Stomach smooth muscle (tissue), 2 donors: ENCODE data around the gene TXNIP.
A peak's percentile ranks its signal among the peaks of the same experiment; 100 is the strongest.

ENCODE experiments used
- H3K27ac ChIP-seq: one replicate; pipeline ENCODE4 v1.7.0; 2013; ENCODE audit warnings: mild to moderate bottlenecking, low read length, inconsistent platforms
- H3K27me3 ChIP-seq, 2 donors: one replicate each; pipeline ENCODE4 v1.7.0; 2013; ENCODE audit warnings: low read length in 2 of 2; ENCODE audit not compliant: insufficient read depth in 2 of 2, control insufficient read depth in 1 of 2
- H3K36me3 ChIP-seq, 2 donors: one replicate each; pipeline ENCODE4 v1.7.0; 2013; ENCODE audit warnings: low read length in 2 of 2; ENCODE audit not compliant: control insufficient read depth in 2 of 2, insufficient read depth in 2 of 2
- H3K4me1 ChIP-seq: one replicate; pipeline ENCODE4 v1.7.0; 2013; ENCODE audit warnings: low read length; ENCODE audit not compliant: control insufficient read depth, insufficient read depth
- H3K4me3 ChIP-seq, 2 donors: one replicate each; pipeline ENCODE4 v1.7.0; 2013; ENCODE audit warnings: low read length in 2 of 2
- H3K9ac ChIP-seq, 2 donors: one replicate each; pipeline ENCODE4 v1.7.0; 2013; ENCODE audit warnings: low read length in 2 of 2, mild to moderate bottlenecking in 1 of 2
- H3K9me3 ChIP-seq, 2 donors: one replicate each; pipeline ENCODE4 v1.7.0; 2013; ENCODE audit warnings: low read length in 2 of 2; ENCODE audit not compliant: control insufficient read depth in 2 of 2
- donor health status: healthy.
- donor health status: Pancreatic carcinoma.

TXNIP gene

GRCh38 chr1:145983960-145984830 is 12.2 kb downstream of the TXNIP start:
- Histone ChIP-seq H3K9me3 (no peaks in the 10 kb centered on the region), H3K36me3 (no peaks in the 10 kb centered on the region), H3K27me3 (no peaks in the 10 kb centered on the region), H3K9ac (peak overlapping the region in 1 of 2 donors; percentile 45), H3K4me1 (peaks cover 55% of the 10 kb centered on the region), H3K4me3 (no peak overlapping the region), H3K27ac (peak overlapping the region; percentile 96)

GRCh38 chr1:145983206-145983675 is 13.1 kb downstream of the TXNIP start:
- Histone ChIP-seq H3K27me3 (no peaks in the 10 kb centered on the region), H3K9me3 (no peaks in the 10 kb centered on the region), H3K36me3 (no peaks in the 10 kb centered on the region), H3K9ac (peak overlapping the region; percentile 45 to 51), H3K27ac (peak overlapping the region; percentile 96), H3K4me1 (peaks cover 65% of the 10 kb centered on the region), H3K4me3 (peak overlapping the region in 1 of 2 donors; percentile 29)

GRCh38 chr1:145982010-145982723 is 14.2 kb downstream of the TXNIP start:
- peak overlapping the region in 1 of 2 donors; percentile 22 for H3K9ac ChIP-seq
- H3K4me3 ChIP-seq: peak overlapping the region in 1 of 2 donors; percentile 29
- H3K27me3 ChIP-seq: no peaks in the 10 kb centered on the region
- H3K27ac ChIP-seq: peak overlapping the region; percentile 96
- peaks cover 76% of the 10 kb centered on the region for H3K4me1 ChIP-seq
- no peaks in the 10 kb centered on the region for H3K36me3 ChIP-seq
- no peaks in the 10 kb centered on the region for H3K9me3 ChIP-seq

- Histone ChIP-seq H3K27ac (peak overlapping the region; percentile 96), H3K4me1 (peaks cover 68% of the 10 kb centered on the region), H3K27me3 (no peaks in the 10 kb centered on the region), H3K4me3 (peak overlapping the region in 1 of 2 donors; percentile 68), H3K9me3 (no peaks in the 10 kb centered on the region), H3K9ac (peak overlapping the region; percentile 61 to 80), H3K36me3 (peaks cover 0 to 3% of the 10 kb centered on the region in 2 donors)
These were observed 15.9 kb downstream of the TXNIP start for GRCh38 chr1:145980457-145980994.

GRCh38 chr1:145979746-145980456 is 16.5 kb downstream of the TXNIP start:
- Histone ChIP-seq H3K9ac (peak overlapping the region; percentile 61 to 80), H3K4me1 (peaks cover 61% of the 10 kb centered on the region), H3K27ac (peak overlapping the region; percentile 96), H3K27me3 (no peaks in the 10 kb centered on the region), H3K9me3 (no peaks in the 10 kb centered on the region), H3K36me3 (peaks cover 0 to 6% of the 10 kb centered on the region in 2 donors), H3K4me3 (peak overlapping the region; percentile 11 to 68)

- Histone ChIP-seq H3K4me1 (peaks cover 61% of the 10 kb centered on the region), H3K9ac (peak overlapping the region; percentile 72 to 80), H3K27me3 (no peaks in the 10 kb centered on the region)
These were observed 17.3 kb downstream of the TXNIP start for GRCh38 chr1:145978854-145979745.

GRCh38 chr1:145978471-145978853 is 17.9 kb downstream of the TXNIP start:
- peaks cover 58% of the 10 kb centered on the region for H3K4me1 ChIP-seq
- H3K27me3 ChIP-seq: no peaks in the 10 kb centered on the region
- peak overlapping the region; percentile 45 to 68 for H3K4me3 ChIP-seq
- no peaks in the 10 kb centered on the region for H3K9me3 ChIP-seq
- peaks cover 0 to 6% of the 10 kb centered on the region in 2 donors for H3K36me3 ChIP-seq
- H3K27ac ChIP-seq: peak overlapping the region; percentile 96
- peak overlapping the region; percentile 72 to 77 for H3K9ac ChIP-seq

More at GRCh38 chr1:145978854-145979745, 17.3 kb downstream of the TXNIP start:
- H3K9me3 ChIP-seq: no peaks in the 10 kb centered on the region
- peaks cover 0 to 6% of the 10 kb centered on the region in 2 donors for H3K36me3 ChIP-seq
- H3K27ac ChIP-seq: peak overlapping the region; percentile 96
- peak overlapping the region; percentile 45 to 68 for H3K4me3 ChIP-seq

GRCh38 chr1:145977486-145978470 is 18.6 kb downstream of the TXNIP start:
- H3K9ac ChIP-seq: peak overlapping the region; percentile 72 to 77
- H3K9me3 ChIP-seq: no peaks in the 10 kb centered on the region
- peak overlapping the region; percentile 30 to 45 for H3K4me3 ChIP-seq
- H3K36me3 ChIP-seq: peaks cover 0 to 6% of the 10 kb centered on the region in 2 donors
- H3K27ac ChIP-seq: peak overlapping the region; percentile 96
- no peaks in the 10 kb centered on the region for H3K27me3 ChIP-seq
- H3K4me1 ChIP-seq: peaks cover 51% of the 10 kb centered on the region

GRCh38 chr1:145977016-145977415 is 19.4 kb downstream of the TXNIP start:
- no peaks in the 10 kb centered on the region for H3K27me3 ChIP-seq
- H3K9ac ChIP-seq: peak overlapping the region; percentile 47 to 72
- H3K27ac ChIP-seq: peak overlapping the region; percentile 96
- peaks cover 44% of the 10 kb centered on the region for H3K4me1 ChIP-seq
- H3K36me3 ChIP-seq: peaks cover 0 to 6% of the 10 kb centered on the region in 2 donors
- no peaks in the 10 kb centered on the region for H3K9me3 ChIP-seq
- H3K4me3 ChIP-seq: no peak overlapping the region
